HepG2 (cell line): ENCODE measurements around the gene FCRLA. TPM values are rescaled to one million over a fixed set of nuclear protein-coding genes. Genes with fewer than 3 reads are reported as not detected.

Experiments
- BRCA1 ChIP-seq: sonication (generic); formaldehyde crosslinking; IDR thresholded peaks from 2 replicates; pipeline ENCODE4 v1.4.0; 2020; ENCODE audit warnings: missing genetic modification reagents
- FOXJ3 ChIP-seq: sonication (generic); formaldehyde crosslinking; IDR thresholded peaks from 2 replicates; pipeline ENCODE4 v1.4.0; 2020; ENCODE audit warnings: missing genetic modification reagents, mild to moderate bottlenecking, borderline replicate concordance
- KLF6 ChIP-seq: IDR thresholded peaks from 2 replicates; pipeline ENCODE4 v1.8.0; 2016; ENCODE audit warnings: missing biosample characterization, missing genetic modification reagents
- NPAS2 ChIP-seq: sonication (generic); formaldehyde crosslinking; IDR thresholded peaks from 2 replicates; pipeline ENCODE4 v1.8.0; 2022; ENCODE audit warnings: mild to moderate bottlenecking, missing genetic modification reagents, borderline replicate concordance
- ZNF263 ChIP-seq: sonication (generic); formaldehyde crosslinking; IDR thresholded peaks from 2 replicates; pipeline ENCODE4 v1.4.0; 2020; ENCODE audit warnings: missing genetic modification reagents
- ZNF3 ChIP-seq: IDR thresholded peaks from 2 replicates; pipeline ENCODE4 v1.7.0; 2017; ENCODE audit warnings: inconsistent platforms
- ZNF792 ChIP-seq: IDR thresholded peaks from 2 replicates; pipeline ENCODE4 v1.6.1; 2016
- polyA plus RNA-seq, 8 experiments: library from polyadenylated mRNA; depleted of rRNA in 3 of 8; stranded (reverse) in 7 of 8; unstranded in 1 of 8; fragments of >200 nt; fragmentation: Illumina TruSeq in 4 of 8; extraction: Trizol in 4 of 8; gene quantifications; 2 replicates each; pipeline versions ENCODE4 v1.2.1 to v1.2.3, GENCODE V29; 2011 to 2016; ENCODE audit warnings: low read depth in 4 of 8, missing spikeins in 1 of 8, mixed read lengths in 1 of 8; ENCODE audit not compliant: insufficient read depth in 1 of 8
- total RNA-seq, 5 experiments: library from RNA; depleted of rRNA; stranded (reverse); fragments of >200 nt; fragmentation: Illumina TruSeq; extraction: Trizol; gene quantifications; 2 replicates each; pipeline ENCODE4 v1.2.3, GENCODE V29; 2016; ENCODE audit warnings: low read depth in 1 of 5
- TF ChIP-seq, protein P1 (sequence below): sonication (generic); formaldehyde crosslinking; IDR thresholded peaks from 2 replicates; pipeline ENCODE4 v1.9.0; 2021; ENCODE audit warnings: missing genetic modification reagents, borderline replicate concordance
- TF ChIP-seq, protein P2 (sequence below): sonication (generic); formaldehyde crosslinking; IDR thresholded peaks from 2 replicates; pipeline ENCODE4 v1.8.1; 2022; ENCODE audit warnings: low read depth, mild to moderate bottlenecking, missing genetic modification reagents
- TF ChIP-seq, protein P3 (sequence below): IDR thresholded peaks from 2 replicates; pipeline ENCODE4 v1.6.1; 2016; ENCODE audit warnings: low read depth, control low read depth
- TF ChIP-seq, protein P4 (sequence below), 2 experiments: sonication (generic) in 1 of 2; formaldehyde crosslinking in 1 of 2; IDR thresholded peaks; 2 replicates each; pipeline versions ENCODE4 v1.4.0 to v1.6.1; 2016 to 2020; ENCODE audit warnings: borderline replicate concordance in 1 of 2, low read depth in 1 of 2, mild to moderate bottlenecking in 1 of 2, missing genetic modification reagents in 1 of 2
- TF ChIP-seq, protein P5 (sequence below): sonication (generic); formaldehyde crosslinking; IDR thresholded peaks from 2 replicates; pipeline ENCODE4 v1.5.1; 2020; ENCODE audit warnings: mild to moderate bottlenecking, missing genetic modification reagents
- TF ChIP-seq, protein P6 (sequence below): sonication (generic); formaldehyde crosslinking; conservative IDR thresholded peaks from 2 replicates; pipeline ENCODE4 v1.4.0; 2020; ENCODE audit warnings: missing genetic modification reagents

Gene FCRLA
- total and polyA plus RNA-seq, 2 of the 13 experiments (the other 11 are each of a cell fraction or from before 2014, with no cell fraction given), result not detected

DNA sequence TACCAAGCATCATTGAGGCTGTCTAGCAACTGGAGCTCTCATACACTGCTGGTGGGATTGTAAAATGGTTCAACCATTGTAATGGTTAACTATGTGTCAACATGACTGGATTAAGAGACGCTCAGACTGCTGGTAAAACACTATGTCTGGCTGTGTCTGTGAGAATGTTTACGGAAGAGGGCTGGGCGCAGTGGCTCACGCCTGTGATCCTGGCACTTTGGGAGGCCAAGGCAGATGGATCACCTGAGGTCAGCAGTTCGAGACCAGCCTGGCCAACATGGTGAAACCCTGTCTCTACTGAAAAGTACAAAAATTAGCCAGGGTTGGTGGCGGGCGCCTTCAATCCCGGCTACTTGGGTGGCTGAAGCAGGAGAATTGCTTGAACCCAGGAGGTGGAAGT lies 4.8 kb upstream of the FCRLA start (continued):
- TF ChIP-seq, protein P1, sequence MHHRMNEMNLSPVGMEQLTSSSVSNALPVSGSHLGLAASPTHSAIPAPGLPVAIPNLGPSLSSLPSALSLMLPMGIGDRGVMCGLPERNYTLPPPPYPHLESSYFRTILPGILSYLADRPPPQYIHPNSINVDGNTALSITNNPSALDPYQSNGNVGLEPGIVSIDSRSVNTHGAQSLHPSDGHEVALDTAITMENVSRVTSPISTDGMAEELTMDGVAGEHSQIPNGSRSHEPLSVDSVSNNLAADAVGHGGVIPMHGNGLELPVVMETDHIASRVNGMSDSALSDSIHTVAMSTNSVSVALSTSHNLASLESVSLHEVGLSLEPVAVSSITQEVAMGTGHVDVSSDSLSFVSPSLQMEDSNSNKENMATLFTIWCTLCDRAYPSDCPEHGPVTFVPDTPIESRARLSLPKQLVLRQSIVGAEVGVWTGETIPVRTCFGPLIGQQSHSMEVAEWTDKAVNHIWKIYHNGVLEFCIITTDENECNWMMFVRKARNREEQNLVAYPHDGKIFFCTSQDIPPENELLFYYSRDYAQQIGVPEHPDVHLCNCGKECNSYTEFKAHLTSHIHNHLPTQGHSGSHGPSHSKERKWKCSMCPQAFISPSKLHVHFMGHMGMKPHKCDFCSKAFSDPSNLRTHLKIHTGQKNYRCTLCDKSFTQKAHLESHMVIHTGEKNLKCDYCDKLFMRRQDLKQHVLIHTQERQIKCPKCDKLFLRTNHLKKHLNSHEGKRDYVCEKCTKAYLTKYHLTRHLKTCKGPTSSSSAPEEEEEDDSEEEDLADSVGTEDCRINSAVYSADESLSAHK (CRISPR knock-in tag), result no peak
- TF ChIP-seq ZNF3 (CRISPR knock-in tag) (no peak), FOXJ3 (peak; percentile 84), ZNF263 (no peak), ZNF792 (CRISPR knock-in tag) (peak; percentile 72), NPAS2 (no peak), BRCA1 (CRISPR knock-in tag) (0 out of 2 replicates have a peak, but pooled peaks have one; percentile 31), KLF6 (CRISPR knock-in tag) (0 out of 2 replicates have a peak, but pooled peaks have one; percentile 55)
- TF ChIP-seq, protein P2, sequence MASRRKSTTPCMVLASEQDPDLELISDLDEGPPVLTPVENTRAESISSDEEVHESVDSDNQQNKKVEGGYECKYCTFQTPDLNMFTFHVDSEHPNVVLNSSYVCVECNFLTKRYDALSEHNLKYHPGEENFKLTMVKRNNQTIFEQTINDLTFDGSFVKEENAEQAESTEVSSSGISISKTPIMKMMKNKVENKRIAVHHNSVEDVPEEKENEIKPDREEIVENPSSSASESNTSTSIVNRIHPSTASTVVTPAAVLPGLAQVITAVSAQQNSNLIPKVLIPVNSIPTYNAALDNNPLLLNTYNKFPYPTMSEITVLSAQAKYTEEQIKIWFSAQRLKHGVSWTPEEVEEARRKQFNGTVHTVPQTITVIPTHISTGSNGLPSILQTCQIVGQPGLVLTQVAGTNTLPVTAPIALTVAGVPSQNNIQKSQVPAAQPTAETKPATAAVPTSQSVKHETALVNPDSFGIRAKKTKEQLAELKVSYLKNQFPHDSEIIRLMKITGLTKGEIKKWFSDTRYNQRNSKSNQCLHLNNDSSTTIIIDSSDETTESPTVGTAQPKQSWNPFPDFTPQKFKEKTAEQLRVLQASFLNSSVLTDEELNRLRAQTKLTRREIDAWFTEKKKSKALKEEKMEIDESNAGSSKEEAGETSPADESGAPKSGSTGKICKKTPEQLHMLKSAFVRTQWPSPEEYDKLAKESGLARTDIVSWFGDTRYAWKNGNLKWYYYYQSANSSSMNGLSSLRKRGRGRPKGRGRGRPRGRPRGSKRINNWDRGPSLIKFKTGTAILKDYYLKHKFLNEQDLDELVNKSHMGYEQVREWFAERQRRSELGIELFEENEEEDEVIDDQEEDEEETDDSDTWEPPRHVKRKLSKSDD (CRISPR knock-in tag), result no peak
- TF ChIP-seq, protein P3, sequence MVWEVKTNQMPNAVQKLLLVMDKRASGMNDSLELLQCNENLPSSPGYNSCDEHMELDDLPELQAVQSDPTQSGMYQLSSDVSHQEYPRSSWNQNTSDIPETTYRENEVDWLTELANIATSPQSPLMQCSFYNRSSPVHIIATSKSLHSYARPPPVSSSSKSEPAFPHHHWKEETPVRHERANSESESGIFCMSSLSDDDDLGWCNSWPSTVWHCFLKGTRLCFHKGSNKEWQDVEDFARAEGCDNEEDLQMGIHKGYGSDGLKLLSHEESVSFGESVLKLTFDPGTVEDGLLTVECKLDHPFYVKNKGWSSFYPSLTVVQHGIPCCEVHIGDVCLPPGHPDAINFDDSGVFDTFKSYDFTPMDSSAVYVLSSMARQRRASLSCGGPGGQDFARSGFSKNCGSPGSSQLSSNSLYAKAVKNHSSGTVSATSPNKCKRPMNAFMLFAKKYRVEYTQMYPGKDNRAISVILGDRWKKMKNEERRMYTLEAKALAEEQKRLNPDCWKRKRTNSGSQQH, result no peak
- TF ChIP-seq, protein P4, sequence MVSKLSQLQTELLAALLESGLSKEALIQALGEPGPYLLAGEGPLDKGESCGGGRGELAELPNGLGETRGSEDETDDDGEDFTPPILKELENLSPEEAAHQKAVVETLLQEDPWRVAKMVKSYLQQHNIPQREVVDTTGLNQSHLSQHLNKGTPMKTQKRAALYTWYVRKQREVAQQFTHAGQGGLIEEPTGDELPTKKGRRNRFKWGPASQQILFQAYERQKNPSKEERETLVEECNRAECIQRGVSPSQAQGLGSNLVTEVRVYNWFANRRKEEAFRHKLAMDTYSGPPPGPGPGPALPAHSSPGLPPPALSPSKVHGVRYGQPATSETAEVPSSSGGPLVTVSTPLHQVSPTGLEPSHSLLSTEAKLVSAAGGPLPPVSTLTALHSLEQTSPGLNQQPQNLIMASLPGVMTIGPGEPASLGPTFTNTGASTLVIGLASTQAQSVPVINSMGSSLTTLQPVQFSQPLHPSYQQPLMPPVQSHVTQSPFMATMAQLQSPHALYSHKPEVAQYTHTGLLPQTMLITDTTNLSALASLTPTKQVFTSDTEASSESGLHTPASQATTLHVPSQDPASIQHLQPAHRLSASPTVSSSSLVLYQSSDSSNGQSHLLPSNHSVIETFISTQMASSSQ (IDR thresholded peaks at IDR 0.05; ENCODE audit: low read depth), result peak; percentile 92
- TF ChIP-seq, protein P4 (CRISPR knock-in tag; IDR thresholded peaks at IDR 0.05; ENCODE audit: borderline replicate concordance), result peak; percentile 97
- TF ChIP-seq, protein P5, sequence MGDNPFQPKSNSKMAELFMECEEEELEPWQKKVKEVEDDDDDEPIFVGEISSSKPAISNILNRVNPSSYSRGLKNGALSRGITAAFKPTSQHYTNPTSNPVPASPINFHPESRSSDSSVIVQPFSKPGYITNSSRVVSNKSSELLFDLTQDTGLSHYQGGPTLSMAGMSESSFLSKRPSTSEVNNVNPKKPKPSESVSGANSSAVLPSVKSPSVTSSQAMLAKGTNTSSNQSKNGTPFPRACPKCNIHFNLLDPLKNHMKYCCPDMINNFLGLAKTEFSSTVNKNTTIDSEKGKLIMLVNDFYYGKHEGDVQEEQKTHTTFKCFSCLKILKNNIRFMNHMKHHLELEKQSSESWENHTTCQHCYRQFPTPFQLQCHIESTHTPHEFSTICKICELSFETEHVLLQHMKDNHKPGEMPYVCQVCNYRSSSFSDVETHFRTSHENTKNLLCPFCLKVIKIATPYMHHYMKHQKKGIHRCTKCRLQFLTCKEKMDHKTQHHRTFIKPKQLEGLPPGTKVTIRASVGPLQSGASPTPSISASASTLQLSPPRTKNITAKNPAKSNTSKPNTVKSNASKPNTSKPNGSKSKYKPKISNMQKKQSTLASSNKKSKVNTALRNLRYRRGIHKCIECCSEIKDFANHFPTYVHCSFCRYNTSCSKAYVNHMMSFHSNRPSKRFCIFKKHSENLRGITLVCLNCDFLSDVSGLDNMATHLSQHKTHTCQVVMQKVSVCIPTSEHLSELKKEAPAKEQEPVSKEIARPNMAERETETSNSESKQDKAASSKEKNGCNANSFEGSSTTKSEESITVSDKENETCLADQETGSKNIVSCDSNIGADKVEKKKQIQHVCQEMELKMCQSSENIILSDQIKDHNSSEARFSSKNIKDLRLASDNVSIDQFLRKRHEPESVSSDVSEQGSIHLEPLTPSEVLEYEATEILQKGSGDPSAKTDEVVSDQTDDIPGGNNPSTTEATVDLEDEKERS (CRISPR knock-in tag), result peak; percentile 73; the same call in 1 of the 2 replicates
- TF ChIP-seq, protein P6, sequence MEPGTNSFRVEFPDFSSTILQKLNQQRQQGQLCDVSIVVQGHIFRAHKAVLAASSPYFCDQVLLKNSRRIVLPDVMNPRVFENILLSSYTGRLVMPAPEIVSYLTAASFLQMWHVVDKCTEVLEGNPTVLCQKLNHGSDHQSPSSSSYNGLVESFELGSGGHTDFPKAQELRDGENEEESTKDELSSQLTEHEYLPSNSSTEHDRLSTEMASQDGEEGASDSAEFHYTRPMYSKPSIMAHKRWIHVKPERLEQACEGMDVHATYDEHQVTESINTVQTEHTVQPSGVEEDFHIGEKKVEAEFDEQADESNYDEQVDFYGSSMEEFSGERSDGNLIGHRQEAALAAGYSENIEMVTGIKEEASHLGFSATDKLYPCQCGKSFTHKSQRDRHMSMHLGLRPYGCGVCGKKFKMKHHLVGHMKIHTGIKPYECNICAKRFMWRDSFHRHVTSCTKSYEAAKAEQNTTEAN (CRISPR knock-in tag), result no peak
